NOMO-1 (cell line): ENCODE measurements around the gene CADPS2.

Source experiments
- DNase-seq, 2 experiments: peaks; one replicate each; lab custom pipeline; 2025; ENCODE audit not compliant: unreplicated experiment in 2 of 2; lab: John Stamatoyannopoulos, UW

The CADPS2 gene

DNA sequence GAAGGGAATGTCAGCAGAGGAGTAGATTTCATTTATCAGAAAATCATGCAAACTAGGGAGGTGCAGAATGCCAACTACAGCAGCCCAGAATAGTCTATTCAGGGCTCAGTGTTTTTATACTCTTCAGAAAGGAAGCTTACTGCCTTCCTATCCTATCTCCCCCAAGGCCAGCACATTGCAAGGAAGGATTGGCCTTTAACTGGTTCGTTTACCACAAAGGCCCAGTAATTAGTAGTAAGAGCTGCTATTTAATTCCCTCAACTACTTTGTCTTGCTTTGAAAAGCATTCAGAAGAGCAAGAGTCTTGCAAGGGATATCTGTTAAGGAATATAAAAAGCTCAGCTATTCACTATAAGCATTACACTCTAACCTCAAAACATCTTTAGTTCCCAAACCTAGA lies 97.1 kb downstream of the CADPS2 start:
- DNase-seq = no peak

GRCh38 chr7:122770686-122771335 lies 115.4 kb downstream of the CADPS2 start:
- DNase-seq = no peak

GRCh38 chr7:122768827-122769226 lies 117.4 kb downstream of the CADPS2 start:
- DNase-seq = no peak

GRCh38 chr7:122767339-122767738 lies 118.9 kb downstream of the CADPS2 start:
- DNase-seq = no peak

GRCh38 chr7:122766593-122766992 lies 119.7 kb downstream of the CADPS2 start:
- DNase-seq = no peak

DNA sequence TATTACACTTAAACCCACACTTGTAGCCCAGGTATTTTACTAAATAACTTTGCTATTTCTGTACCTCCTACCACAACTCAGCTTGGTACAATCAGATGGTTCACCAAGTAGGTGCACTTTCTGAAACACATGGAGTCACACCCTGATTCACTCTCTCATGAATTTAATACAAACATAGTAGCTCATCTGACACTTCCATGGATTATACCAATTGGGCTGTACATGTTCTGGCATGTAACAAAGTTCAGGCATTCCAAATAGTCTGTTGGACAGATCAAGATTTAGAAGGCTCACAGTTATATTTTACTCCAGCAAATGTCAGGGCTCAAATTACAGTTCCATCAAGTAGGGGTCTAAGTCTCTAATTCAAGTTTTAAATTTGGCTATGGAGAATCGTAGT lies 121.4 kb downstream of the CADPS2 start:
- DNase-seq = no peak

DNA sequence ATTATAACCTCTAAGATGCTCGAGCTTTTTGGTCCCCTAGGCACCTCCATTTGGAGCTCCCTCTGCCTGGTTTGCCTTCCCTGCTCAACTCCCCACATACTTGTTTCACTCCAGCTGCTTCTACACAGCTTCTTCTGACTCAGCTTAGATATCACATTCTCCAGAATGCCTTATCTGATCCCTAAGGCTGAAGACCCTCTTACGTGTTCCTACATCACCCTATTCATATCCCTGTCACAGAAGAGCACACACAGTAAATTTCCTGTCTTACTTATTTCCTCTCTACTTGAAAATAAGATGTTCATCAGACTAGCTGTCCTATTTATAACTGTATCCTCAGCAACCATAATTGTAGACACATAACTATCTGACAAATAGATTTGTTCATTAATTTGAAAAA lies 122.2 kb downstream of the CADPS2 start:
- no peak for DNase-seq

DNA sequence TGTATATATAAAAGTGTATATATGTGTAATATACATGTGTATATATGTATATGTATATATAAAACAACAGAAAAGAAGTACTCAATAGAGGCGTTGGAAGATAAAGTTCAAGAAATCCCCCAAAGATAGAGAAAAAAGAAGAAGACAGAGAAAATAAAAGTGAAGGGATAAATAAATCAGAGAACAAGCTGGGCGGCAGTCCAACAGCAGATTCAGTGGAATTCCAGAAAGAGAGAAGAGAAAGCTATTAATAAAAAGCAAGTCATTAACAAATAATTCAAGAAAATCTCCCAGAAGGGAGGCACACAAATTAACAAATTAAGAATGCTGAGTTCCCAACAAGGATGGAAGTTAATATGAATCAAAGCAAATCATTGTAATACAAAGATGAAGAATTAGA lies 124.2 kb downstream of the CADPS2 start:
- no peak for DNase-seq

DNA sequence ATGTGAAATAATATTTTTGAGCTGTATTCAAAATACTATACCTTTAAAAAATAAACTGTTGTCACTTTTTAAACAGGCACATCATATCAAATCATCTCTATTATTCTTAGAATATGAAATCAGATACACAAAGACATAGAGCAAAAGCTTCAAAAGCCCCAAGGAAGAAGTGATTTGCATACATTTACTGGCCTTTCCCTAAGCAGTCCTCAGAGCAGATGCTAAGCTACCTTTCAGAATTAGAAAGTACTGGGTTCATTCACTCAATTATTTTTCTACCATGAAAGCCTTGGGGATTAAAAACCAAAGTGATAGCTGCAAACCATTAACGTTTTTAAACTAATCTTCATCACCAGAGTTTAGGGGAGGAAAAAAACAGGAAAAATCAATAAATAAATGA lies 127.8 kb downstream of the CADPS2 start:
- no peak for DNase-seq

- no peak for DNase-seq
These were observed 129.4 kb downstream of the CADPS2 start for GRCh38 chr7:122756860-122757259.

DNA sequence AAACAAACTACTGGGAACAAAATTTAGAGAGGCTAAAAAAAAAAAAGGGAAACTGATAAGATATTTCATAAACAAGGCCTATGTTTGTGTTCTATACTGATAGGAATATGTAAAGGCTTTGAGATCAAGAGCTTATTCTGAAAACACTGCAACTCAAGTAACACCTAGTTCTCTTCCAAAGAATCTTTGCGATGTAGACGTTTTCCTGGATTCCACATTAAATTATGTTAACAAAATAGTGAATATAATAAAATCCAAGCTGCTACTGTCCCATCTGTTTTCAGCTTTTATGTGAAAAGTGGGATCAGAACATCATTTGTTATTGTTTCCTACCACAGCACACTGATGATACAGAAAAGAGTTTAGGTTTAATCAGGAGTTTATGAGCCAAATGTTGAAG lies 130.6 kb downstream of the CADPS2 start:
- no peak for DNase-seq

GRCh38 chr7:122752583-122752982 lies 133.7 kb downstream of the CADPS2 start:
- DNase-seq = no peak

- no peak for DNase-seq
These were observed 135.9 kb downstream of the CADPS2 start for GRCh38 chr7:122750389-122750788.

GRCh38 chr7:122748195-122748594 lies 138.1 kb downstream of the CADPS2 start:
- no peak for DNase-seq

DNA sequence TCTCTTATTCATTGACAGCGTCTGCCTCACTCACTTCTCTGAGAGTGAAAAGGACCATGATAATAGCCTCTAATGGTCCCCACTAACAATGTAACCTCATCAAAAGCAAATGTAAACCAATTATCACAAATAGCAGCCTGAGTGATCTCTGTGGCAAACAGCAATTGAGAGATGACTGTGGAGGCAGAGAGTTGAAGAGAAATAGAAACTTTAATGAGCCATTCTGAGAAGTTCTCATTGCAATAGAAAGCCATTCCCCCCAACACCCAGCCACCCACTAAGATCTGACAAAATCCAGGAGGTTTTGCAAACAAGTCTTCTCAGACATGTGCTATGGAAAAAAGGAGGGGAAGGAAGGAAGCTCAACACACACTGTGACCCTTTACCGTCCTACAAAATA lies 139.3 kb downstream of the CADPS2 start:
- no peak for DNase-seq

DNA sequence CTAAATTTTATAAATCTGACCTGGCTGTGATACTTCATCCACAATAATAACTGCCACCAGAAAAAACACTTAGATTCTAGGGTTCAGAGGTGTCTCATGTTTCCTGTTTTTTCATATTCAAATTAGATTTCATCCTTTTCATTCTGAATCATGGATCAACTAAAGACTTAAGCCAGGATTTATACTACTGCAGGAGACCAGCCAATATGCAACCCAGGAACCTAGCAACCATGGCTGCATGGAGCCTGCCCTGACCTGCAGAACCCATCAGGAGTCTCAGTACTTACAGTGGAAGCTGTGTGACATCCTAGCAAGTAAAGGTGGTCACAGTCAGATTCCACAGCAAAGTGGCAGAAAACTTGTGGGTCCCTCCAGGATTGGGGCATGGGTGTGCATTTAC lies 143.0 kb downstream of the CADPS2 start:
- no peak for DNase-seq

DNA sequence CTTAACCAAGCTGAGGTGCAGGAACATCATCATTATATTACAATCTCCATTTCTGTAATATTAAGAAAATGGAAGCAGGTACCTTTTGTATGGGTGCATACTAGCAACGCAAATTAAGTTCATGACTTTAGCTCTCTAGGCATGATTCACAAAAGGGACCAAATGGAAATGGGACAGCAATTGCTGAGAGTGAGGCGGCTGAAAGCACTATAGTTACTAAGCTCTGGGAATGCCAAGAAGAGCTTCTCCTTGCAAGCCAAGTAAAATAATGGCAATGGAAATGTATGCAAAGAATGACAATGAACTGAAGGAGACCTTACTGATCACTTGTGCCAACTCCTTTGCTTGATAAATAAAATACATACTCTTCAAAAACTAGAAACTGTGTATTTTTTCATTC lies 147.3 kb downstream of the CADPS2 start:
- no peak for DNase-seq

GRCh38 chr7:122736183-122736582 lies 150.1 kb downstream of the CADPS2 start:
- no peak for DNase-seq

- DNase-seq = no peak
These were observed 158.5 kb downstream of the CADPS2 start for GRCh38 chr7:122727759-122728158.

GRCh38 chr7:122727354-122727753 lies 158.9 kb downstream of the CADPS2 start:
- DNase-seq = no peak

DNA sequence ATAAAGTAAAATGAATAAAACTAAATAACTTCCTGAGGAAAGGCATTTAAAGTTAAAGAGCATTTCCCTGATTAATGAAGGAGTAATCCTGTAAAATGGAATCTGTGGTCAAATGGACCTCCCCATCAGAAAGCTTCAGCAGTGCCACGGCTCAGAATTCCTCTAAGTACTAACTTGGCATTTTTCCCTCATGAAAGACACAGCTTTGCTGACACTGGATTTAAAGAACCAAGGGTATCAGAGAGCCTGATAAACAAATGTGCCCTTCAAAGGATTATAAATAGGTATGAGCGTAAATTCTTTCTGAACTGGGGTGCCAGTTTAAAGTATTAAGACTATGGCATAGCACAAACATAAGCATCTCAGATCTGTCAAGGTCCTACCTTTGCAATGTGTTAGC lies 159.4 kb downstream of the CADPS2 start:
- DNase-seq = no peak

- no peak for DNase-seq
These were observed 161.9 kb downstream of the CADPS2 start for GRCh38 chr7:122724366-122724765.

- no peak for DNase-seq
These were observed 167.2 kb downstream of the CADPS2 start for GRCh38 chr7:122719010-122719578.
